Dermis microvascular lymphatic vessel endothelial cell (primary cell): ENCODE measurements around the gene FAM20B. TPM values are rescaled to one million over a fixed set of nuclear protein-coding genes. Genes with fewer than 3 reads are reported as not detected.
"Not testable (repeated sequence)": the region's sequence is repeated elsewhere in the genome, so short reads cannot be mapped to it uniquely, and the experiment has no call there.

Experiments used
- DNase-seq, 2 donors: peaks; one replicate each; pipeline versions ENCODE4 v3.0.0 to v3.0.0-alpha.2; 2010; ENCODE audit warnings: low read depth in 2 of 2
- total RNA-seq: library from RNA; depleted of rRNA; stranded (reverse); fragments of >200 nt; gene quantifications from 2 replicates; pipeline ENCODE4 v1.2.1, GENCODE V29; 2014

The FAM20B gene
- total RNA-seq, 1 donor from 2014 or later = 23.5 TPM

DNA sequence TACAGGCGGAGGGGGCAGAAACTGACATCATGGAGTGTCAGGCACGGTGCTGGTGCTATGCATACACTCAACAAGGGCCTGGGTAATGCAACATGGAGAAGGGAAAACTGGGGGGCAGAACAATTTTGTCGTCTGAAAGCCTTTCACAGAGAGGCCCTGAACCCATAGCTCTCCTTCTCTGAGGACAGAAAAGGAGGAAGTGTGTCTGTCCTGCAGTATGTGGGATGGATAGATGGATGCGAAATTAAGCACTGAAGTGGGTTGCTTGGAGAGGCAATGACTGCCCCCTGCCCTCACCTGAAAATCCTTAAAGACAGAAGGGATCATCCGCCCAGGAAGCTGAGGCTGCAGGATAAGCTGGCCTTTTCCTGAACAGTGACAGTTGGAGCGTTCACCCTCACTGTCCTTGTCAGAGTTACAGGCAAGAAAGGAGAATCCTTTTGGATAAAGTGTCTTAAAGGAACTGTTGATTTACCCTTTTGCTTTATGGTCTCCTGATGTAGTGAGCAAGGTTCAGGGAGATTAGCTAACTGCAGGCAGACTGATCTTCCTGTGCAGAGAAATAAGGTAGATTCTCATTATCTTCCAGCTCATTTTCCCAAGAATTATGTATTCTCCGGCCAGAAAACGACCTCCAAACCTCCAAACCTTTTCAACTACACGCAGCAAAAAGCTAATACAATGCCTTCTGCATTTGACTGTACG is 1.6 kb upstream of the FAM20B start:
- no peak for DNase-seq

DNA sequence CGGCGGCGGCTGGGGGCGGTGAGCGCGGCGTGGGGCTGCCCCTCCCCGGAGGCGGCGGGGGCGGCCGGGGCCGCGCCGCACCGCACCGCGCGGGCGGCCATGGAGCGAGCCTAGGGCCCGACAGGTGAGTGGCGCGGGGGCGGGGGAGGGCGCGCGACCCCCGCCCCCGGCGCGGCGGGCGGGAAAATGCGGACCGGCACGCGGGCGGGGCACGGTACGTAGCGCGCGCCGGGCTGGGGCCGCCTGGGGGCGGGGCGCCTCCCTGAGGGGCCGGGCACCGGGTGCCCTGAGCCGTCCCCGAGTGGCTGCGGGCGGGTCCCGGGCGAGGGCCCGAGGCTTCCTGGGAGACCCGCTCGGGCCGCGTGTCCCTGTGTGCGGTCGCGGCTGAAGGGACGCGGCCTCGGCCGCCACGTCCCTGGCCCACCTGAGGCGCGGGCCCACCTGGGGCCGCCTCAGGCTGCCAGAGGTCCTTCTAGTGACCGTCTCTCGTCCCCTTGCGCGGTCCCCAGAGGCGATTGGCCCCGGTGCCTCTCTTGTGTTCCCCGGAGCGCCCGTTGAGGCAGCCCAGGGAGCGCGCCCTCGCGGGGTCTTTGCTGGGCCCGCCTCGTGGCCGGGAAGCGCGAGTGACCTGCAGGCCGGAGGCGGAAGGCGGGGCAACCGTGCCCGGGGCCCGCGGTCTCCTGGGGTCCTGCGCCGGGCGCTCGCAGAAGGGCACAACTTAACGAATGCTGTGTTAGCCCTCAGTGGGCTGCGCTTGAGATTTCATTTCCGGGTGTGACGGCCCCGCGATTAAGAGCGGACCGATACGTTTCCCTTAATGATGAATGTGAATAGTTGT is 500 bp downstream of the FAM20B start:
- DNase-seq = peak in 1 of 2 donors; percentile 54

GRCh38 chr1:179026813-179027669 is 1.3 kb downstream of the FAM20B start:
- no peak for DNase-seq

DNA sequence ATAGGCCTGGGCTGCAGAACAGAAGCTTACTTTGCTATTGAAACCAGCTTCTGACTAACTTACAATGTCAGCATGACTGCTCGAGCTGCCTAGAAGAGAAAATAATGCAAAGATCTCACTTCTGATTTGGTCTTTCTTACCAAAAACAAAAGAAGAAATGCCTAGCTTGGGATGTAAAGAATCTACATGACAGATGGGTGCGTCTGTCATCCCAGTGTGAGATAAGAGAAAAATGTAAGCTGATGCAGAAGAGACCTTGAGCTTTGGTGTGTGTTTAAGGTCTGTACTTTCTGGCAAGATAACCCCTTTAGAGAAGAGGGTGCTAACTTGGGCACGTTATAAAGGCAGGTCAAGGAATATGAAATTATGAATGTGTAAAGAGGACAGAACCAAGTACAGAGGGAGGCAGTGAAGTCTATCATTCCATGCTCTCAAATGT is 3.6 kb downstream of the FAM20B start:
- DNase-seq = no peak

DNA sequence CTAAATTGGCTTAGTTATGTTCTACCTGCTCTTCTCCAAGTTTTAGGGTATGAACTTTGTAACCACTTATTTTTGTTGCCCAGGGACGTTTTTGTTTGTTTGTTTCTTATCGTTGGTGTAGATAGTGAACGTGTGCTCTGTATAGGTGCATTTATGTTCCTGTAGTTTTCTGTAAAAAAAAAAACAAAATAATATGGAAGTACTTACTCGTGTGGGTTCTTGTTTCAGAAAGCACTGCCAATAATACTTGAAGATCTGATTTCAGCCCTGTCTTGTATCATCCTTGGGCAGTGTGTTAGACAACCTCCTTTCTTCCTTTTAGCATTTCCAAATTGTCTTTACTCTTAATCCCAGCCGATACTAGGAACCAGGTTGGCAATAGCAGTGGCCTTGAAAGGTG is 4.4 kb downstream of the FAM20B start:
- no peak for DNase-seq

DNA sequence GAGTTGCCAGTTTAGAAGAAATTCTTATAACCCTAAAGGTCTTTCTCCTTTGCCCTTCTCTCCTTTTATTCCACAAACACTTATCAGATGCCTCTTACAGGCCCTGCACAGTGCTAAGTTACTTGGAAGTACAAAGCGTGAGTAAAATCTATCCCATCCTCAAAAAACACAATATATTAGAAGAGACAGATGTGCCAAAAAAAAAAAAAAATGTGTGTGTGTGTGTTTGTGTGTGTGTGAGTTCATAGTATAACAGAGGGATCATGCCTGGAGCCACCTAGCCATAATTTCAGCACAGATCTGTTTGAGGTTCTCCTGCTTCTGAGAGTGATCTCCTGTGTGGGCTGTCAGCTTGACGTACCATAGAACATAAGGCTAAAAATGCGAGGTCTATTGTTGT is 5.0 kb downstream of the FAM20B start:
- no peak for DNase-seq

DNA sequence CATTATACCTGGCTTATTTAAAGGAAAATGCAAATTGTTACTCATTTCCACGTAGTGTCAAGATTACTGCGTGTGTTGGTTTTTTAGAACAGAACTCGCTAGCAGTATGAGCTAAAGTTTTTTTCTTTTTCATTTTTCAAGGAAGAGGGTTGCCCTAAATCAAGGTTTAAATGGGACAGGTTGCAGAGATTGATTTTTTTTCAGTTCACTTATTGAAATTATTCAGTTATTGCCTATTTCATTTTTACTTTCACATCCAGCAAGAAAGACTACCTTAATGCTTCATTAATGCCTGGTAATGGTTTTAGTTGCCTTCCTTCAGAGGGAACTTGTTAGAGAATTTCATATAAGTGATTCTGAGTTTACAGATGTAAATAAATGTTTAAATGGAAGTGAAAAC is 5.6 kb downstream of the FAM20B start:
- DNase-seq = no peak

- no peak for DNase-seq
Observed at GRCh38 chr1:179031855-179032513, 6.3 kb downstream of the FAM20B start.

DNA sequence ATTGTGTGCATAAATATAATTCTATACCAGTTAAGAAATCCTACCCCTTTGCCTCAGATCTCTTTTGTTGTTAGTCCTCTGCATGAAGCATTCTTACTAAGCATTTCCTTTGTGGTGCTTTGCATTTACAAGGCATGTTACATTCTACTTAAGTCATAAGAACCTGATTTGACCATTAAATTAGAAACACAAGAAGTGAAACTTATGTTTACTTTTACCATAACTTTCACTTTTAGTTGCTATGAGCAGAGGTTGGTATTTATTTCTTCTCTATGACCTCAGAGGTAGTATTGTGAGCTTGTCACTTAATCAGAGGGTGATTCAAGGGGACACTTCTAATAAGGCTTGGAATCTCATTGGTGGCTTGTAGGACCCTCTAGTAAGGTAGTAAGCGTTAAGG is 9.0 kb downstream of the FAM20B start:
- peak in 1 of 2 donors; percentile 19 for DNase-seq

DNA sequence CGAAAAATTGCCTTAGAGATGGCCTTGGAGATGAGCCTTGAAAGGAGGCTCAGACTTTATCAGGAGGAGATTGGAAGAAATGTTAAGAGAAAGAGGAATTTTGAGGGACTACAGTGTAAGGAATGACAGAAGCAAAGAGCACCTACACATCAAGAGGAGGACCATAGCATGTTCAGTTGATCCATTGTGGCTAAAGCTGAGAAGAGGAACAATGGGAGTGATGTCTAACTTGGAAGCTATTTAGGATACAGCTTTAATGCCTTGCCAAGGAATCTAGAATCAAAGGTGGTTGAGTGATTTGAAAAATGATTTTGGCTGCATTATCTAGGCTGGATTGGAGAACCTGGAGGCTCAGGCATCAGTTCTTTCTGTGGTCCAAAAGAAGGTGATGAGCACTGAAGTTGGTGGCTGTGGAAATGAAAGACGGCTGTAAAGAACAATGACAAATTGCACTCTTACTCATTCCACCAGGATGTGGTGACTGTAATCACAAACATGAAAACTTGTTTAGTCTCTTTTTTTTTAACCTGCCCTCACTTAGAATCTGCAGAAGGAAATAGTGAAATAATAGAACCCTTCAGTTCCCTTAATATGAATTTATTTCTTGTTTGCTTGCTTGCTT is 11.3 kb downstream of the FAM20B start:
- DNase-seq = peak in 1 of 2 donors; percentile 46

DNA sequence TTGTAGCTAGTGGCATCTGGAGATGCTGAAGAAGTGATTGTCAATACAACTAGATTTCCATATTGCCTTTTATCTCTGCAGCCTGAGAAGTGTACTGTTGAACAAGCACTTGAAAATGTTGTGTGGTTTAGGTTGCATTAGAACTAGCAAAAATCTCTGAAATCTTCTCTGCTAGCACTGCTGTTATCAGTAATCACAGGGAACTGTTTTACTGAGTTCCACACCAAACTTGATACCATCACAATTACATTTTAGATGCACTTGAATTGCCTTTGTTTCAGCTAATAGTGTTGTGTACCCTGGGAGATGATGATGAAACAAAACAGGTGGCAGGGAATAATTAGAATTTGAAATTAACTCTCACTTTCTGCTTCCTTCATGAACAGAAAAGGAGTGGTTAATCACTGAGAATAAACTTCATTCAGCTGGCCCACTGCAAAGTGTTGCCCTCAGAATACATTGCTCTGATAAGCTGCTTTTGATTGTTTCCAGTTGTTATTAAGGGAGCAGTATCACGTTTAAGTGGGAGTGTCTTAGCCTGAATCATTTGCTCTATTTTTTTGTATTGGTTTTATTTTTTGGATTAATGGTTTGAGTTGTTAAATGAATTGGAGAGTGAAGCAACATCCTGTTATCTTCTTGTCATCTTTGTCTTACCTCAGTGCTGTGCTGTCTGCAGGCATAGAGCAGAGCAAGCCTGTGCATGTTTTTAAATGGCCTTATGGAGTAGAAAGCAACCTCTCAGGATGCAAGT is 13.0 kb downstream of the FAM20B start:
- no peak for DNase-seq

GRCh38 chr1:179039502-179040174 is 13.9 kb downstream of the FAM20B start:
- DNase-seq = not testable (repeated sequence)

GRCh38 chr1:179040175-179040551 is 14.5 kb downstream of the FAM20B start:
- DNase-seq = not testable (repeated sequence)

DNA sequence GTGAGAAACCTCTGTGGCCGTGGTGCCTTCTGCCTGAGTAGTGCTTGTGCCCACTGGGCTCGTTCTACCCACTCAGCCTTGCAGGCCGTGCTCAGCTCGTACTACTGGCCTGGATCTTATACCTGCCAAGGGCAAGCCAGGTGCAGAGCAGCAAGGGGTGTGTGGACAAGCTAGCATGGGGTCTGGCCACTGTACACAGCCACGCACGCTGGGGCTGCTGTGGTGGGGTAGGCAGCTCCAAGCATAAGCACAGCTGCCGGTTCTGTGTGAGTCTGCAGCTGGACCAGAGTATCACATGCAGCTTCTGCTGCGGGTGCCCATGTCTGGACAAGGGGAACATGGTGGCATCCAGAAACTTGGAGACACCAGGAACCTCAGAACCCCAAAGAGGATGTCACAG is 16.4 kb downstream of the FAM20B start:
- DNase-seq = no peak

- DNase-seq = no peak
Observed at GRCh38 chr1:179042700-179043099, 17.0 kb downstream of the FAM20B start.

GRCh38 chr1:179043266-179043665 is 17.6 kb downstream of the FAM20B start:
- DNase-seq = no peak

DNA sequence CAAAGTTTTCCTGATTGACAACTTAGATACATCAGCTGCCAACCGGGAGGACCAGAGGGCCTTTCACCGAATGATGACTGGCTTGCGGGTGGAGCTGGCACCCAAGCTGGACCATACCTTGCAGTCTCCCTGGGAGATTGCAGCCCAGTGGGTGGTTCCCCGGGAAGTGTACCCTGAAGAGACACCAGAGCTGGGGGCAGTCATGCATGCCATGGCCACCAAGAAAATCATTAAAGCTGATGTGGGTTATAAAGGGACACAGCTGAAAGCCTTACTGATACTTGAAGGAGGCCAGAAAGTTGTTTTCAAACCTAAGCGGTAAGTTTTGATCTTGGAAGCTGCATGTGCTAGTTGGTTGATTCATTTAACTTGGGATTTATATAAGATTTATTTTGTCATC is 18.2 kb downstream of the FAM20B start:
- DNase-seq = no peak

GRCh38 chr1:179046808-179047635 is 21.3 kb downstream of the FAM20B start:
- DNase-seq = no peak

DNA sequence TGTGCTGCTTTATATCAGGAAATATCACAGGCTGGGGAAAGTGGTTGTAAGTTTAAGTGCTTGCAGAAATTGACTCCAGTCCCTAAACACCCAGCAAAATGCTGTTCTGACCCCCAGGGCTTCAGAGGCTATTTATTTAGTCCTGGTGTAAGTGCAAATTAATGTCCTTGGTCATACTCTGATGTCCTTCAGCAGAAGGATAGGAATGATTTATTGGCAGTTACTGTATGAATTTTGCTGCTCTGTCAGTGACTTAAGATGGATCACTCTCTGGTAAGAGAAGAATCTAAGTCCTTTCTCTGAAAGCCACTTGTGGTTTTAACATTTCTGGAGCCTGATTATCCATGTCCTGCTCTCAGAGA is 21.9 kb downstream of the FAM20B start:
- DNase-seq = no peak
